C4-2B (cell line): ENCODE measurements around the gene ATP2A3.

Experiments
- CTCF ChIP-seq: fragments of 450-650 bp; conservative IDR thresholded peaks from 2 replicates; pipeline ENCODE4 v1.5.1; 2017; ENCODE audit warnings: mild to moderate bottlenecking
- ZFX ChIP-seq: fragments of 450-650 bp; IDR thresholded peaks from 2 replicates; pipeline ENCODE4 v1.6.1; 2017

- no peak for TF ChIP-seq CTCF
- no peak for TF ChIP-seq ZFX
Observed at GRCh38 chr17:3929764-3930163, 34.5 kb downstream of the ATP2A3 start.
